HEK293 (cell line): ENCODE data around the gene IL4I1.

Experiments
- EGR2 ChIP-seq: fragments of 450-650 bp; formaldehyde crosslinking; IDR thresholded peaks from 2 replicates; pipeline ENCODE4 v1.5.1; 2016; ENCODE audit warnings: low read depth, missing biosample characterization, missing genetic modification characterization
- GLI4 ChIP-seq: fragments of 450-650 bp; formaldehyde crosslinking; IDR thresholded peaks from 2 replicates; pipeline ENCODE4 v1.5.1; 2016; ENCODE audit warnings: missing biosample characterization, missing genetic modification characterization
- IKZF3 ChIP-seq: fragments of 450-650 bp; IDR thresholded peaks from 2 replicates; pipeline ENCODE4 v1.5.0; 2018; ENCODE audit warnings: missing biosample characterization, mild to moderate bottlenecking, missing genetic modification characterization, moderate library complexity
- KLF7 ChIP-seq: fragments of 450-650 bp; formaldehyde crosslinking; IDR thresholded peaks from 2 replicates; pipeline ENCODE4 v1.5.1; 2016; ENCODE audit warnings: missing biosample characterization, missing genetic modification characterization, borderline replicate concordance
- MEIS1 ChIP-seq: sonication (generic); formaldehyde crosslinking; IDR thresholded peaks from 2 replicates; pipeline ENCODE4 v1.8.1; 2022; ENCODE audit warnings: missing genetic modification reagents, mild to moderate bottlenecking, borderline replicate concordance
- MZF1 ChIP-seq: fragments of 450-650 bp; formaldehyde crosslinking; IDR thresholded peaks from 2 replicates; pipeline ENCODE4 v1.5.1; 2017; ENCODE audit warnings: missing biosample characterization, missing genetic modification characterization, borderline replicate concordance
- SP3 ChIP-seq: fragments of 450-650 bp; formaldehyde crosslinking; IDR thresholded peaks from 2 replicates; pipeline ENCODE4 v1.5.1; 2016; ENCODE audit warnings: missing biosample characterization, missing genetic modification characterization
- ZEB2 ChIP-seq: fragments of 450-650 bp; formaldehyde crosslinking; IDR thresholded peaks from 2 replicates; pipeline ENCODE4 v1.5.1; 2016; ENCODE audit warnings: missing biosample characterization, missing genetic modification characterization
- ZNF157 ChIP-seq: fragments of 450-650 bp; formaldehyde crosslinking; IDR thresholded peaks from 2 replicates; pipeline ENCODE4 v1.5.1; 2016; ENCODE audit warnings: missing biosample characterization, missing genetic modification characterization
- ZNF169 ChIP-seq: fragments of 450-650 bp; formaldehyde crosslinking; IDR thresholded peaks from 2 replicates; pipeline ENCODE4 v1.5.1; 2016; ENCODE audit warnings: missing biosample characterization, missing genetic modification characterization
- ZNF174 ChIP-seq: fragments of 450-650 bp; formaldehyde crosslinking; IDR thresholded peaks from 2 replicates; pipeline ENCODE4 v1.5.0; 2017; ENCODE audit warnings: missing biosample characterization, mild to moderate bottlenecking, missing genetic modification characterization
- ZNF23 ChIP-seq: fragments of 450-650 bp; formaldehyde crosslinking; IDR thresholded peaks from 2 replicates; pipeline ENCODE4 v1.5.1; 2016; ENCODE audit warnings: missing biosample characterization, missing genetic modification characterization, borderline replicate concordance
- ZNF350 ChIP-seq: fragments of 450-650 bp; formaldehyde crosslinking; IDR thresholded peaks from 2 replicates; pipeline ENCODE4 v1.5.0; 2017; ENCODE audit warnings: missing biosample characterization, mild to moderate bottlenecking, missing genetic modification characterization
- ZNF391 ChIP-seq: fragments of 450-650 bp; formaldehyde crosslinking; IDR thresholded peaks from 2 replicates; pipeline ENCODE4 v1.5.1; 2016; ENCODE audit warnings: low read depth, missing biosample characterization, missing genetic modification characterization, borderline replicate concordance
- ZNF48 ChIP-seq: fragments of 450-650 bp; formaldehyde crosslinking; IDR thresholded peaks from 2 replicates; pipeline ENCODE4 v1.5.1; 2016; ENCODE audit warnings: missing biosample characterization, missing genetic modification characterization
- ZNF610 ChIP-seq: fragments of 450-650 bp; formaldehyde crosslinking; IDR thresholded peaks from 2 replicates; pipeline ENCODE4 v1.5.1; 2016; ENCODE audit warnings: missing biosample characterization, missing genetic modification characterization, borderline replicate concordance
- ZNF747 ChIP-seq: fragments of 450-650 bp; formaldehyde crosslinking; IDR thresholded peaks from 2 replicates; pipeline ENCODE4 v1.5.1; 2016; ENCODE audit warnings: missing biosample characterization, missing genetic modification characterization
- ZNF843 ChIP-seq: fragments of 450-650 bp; formaldehyde crosslinking; IDR thresholded peaks from 2 replicates; pipeline ENCODE4 v1.5.1; 2016; ENCODE audit warnings: missing biosample characterization, missing genetic modification characterization
- ZSCAN16 ChIP-seq: fragments of 450-650 bp; formaldehyde crosslinking; IDR thresholded peaks from 2 replicates; pipeline ENCODE4 v1.5.1; 2016; ENCODE audit warnings: missing biosample characterization, missing genetic modification characterization
- TF ChIP-seq, protein P1 (sequence below): fragments of 450-650 bp; formaldehyde crosslinking; IDR thresholded peaks from 2 replicates; pipeline ENCODE4 v1.5.1; 2016; ENCODE audit warnings: missing biosample characterization, missing genetic modification characterization
- TF ChIP-seq, protein P2 (sequence below): fragments of 450-650 bp; formaldehyde crosslinking; IDR thresholded peaks from 2 replicates; pipeline ENCODE4 v1.5.1; 2016; ENCODE audit warnings: missing biosample characterization, missing genetic modification characterization
- TF ChIP-seq, protein P3 (sequence below): fragments of 450-650 bp; IDR thresholded peaks from 2 replicates; pipeline ENCODE4 v1.5.1; 2018; ENCODE audit warnings: missing biosample characterization, mild to moderate bottlenecking, missing genetic modification characterization
- TF ChIP-seq, protein P4 (sequence below): fragments of 450-650 bp; formaldehyde crosslinking; IDR thresholded peaks from 2 replicates; pipeline ENCODE4 v1.5.1; 2016; ENCODE audit warnings: missing biosample characterization, missing genetic modification characterization
- TF ChIP-seq, protein P5 (sequence below): fragments of 450-650 bp; formaldehyde crosslinking; conservative IDR thresholded peaks from 2 replicates; pipeline ENCODE4 v1.5.1; 2016; ENCODE audit warnings: low read depth, missing biosample characterization, missing genetic modification characterization
- TF ChIP-seq, protein P6 (sequence below): fragments of 450-650 bp; formaldehyde crosslinking; IDR thresholded peaks from 2 replicates; pipeline ENCODE4 v1.5.1; 2017; ENCODE audit warnings: missing biosample characterization, missing genetic modification characterization
- TF ChIP-seq, protein P7 (sequence below): fragments of 450-650 bp; formaldehyde crosslinking; IDR thresholded peaks from 2 replicates; pipeline ENCODE4; 2016; ENCODE audit warnings: missing biosample characterization, missing genetic modification characterization

IL4I1 gene

DNA sequence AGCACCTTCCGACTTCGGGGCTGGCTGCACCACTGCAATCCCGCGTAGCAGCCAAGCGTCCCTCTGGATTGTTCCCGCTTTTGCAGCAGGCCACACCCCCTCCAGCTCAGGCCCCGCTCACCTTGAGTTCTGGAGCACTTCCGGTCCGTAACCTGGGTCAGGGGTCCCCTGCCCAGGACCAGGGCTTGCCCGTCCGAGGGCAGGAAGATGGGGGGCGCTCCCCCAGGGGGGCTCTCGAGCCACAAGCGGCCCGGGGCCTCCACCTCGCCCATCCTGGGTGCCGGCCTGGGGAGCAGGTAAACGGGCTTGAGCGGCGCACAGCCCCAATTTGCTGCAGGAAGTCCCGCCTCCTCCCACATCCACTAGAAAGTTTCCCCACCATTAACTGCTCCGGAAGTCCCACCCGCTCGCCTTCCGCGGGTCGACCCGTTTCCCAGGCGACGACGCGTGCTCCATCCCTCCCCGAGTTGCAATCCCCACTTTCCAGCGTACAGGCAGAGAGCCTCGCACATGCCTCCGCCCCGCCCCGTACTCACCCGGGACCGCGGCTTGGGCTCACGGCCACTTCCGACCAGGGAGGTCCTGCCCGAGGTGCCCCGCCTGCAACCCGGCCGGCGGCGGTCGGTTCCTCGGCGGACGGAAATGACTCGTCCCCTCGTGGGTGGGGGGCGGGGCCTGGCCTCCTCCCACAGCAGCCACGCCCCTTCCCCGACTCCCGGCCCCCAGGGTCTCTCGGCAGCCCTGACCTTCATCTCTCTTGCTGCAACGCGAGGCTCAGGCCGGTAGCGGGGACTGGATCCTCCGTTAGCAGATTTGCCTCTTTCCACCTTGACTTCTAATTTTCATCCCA is 29.5 kb downstream of the IL4I1 start, which contains the start of gene PNKP (continued):
- TF ChIP-seq, protein P1, sequence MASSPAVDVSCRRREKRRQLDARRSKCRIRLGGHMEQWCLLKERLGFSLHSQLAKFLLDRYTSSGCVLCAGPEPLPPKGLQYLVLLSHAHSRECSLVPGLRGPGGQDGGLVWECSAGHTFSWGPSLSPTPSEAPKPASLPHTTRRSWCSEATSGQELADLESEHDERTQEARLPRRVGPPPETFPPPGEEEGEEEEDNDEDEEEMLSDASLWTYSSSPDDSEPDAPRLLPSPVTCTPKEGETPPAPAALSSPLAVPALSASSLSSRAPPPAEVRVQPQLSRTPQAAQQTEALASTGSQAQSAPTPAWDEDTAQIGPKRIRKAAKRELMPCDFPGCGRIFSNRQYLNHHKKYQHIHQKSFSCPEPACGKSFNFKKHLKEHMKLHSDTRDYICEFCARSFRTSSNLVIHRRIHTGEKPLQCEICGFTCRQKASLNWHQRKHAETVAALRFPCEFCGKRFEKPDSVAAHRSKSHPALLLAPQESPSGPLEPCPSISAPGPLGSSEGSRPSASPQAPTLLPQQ (tag by site-specific recombination), result peak; percentile 59
- TF ChIP-seq ZNF48 (tag by site-specific recombination) (no peak), ZNF23 (tag by site-specific recombination) (no peak), ZNF169 (tag by site-specific recombination) (0 out of 2 replicates have a peak, but pooled peaks have one; percentile 6), ZSCAN16 (tag by site-specific recombination) (no peak), ZNF391 (0 out of 2 replicates have a peak, but pooled peaks have one; percentile 64), IKZF3 (tag by site-specific recombination) (peak; percentile 86), ZNF157 (no peak), ZNF747 (tag by site-specific recombination) (no peak), EGR2 (tag by site-specific recombination) (peak; percentile 88), ZNF174 (tag by site-specific recombination) (no peak), ZNF610 (peak; percentile 60), MZF1 (peak; percentile 73; the same call in 1 of the 2 replicates), MEIS1 (CRISPR knock-in tag) (no peak), GLI4 (tag by site-specific recombination) (no peak), ZEB2 (tag by site-specific recombination) (peak; percentile 87), KLF7 (tag by site-specific recombination) (peak; percentile 63; the same call in 1 of the 2 replicates), SP3 (tag by site-specific recombination) (peak; percentile 98), ZNF350 (tag by site-specific recombination) (no peak), ZNF843 (tag by site-specific recombination) (peak; percentile 44)
- TF ChIP-seq, protein P2, sequence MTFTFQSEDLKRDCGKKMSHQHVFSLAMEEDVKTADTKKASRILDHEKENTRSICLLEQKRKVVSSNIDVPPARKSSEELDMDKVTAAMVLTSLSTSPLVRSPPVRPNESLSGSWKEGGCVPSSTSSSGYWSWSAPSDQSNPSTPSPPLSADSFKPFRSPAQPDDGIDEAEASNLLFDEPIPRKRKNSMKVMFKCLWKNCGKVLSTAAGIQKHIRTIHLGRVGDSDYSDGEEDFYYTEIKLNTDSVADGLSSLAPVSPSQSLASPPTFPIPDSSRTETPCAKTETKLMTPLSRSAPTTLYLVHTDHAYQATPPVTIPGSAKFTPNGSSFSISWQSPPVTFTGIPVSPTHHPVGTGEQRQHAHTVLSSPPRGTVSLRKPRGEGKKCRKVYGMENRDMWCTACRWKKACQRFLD, result peak; percentile 78
- TF ChIP-seq, protein P3, sequence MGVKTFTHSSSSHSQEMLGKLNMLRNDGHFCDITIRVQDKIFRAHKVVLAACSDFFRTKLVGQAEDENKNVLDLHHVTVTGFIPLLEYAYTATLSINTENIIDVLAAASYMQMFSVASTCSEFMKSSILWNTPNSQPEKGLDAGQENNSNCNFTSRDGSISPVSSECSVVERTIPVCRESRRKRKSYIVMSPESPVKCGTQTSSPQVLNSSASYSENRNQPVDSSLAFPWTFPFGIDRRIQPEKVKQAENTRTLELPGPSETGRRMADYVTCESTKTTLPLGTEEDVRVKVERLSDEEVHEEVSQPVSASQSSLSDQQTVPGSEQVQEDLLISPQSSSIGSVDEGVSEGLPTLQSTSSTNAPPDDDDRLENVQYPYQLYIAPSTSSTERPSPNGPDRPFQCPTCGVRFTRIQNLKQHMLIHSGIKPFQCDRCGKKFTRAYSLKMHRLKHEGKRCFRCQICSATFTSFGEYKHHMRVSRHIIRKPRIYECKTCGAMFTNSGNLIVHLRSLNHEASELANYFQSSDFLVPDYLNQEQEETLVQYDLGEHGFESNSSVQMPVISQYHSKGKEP (tag by site-specific recombination), result peak; percentile 65; the same call in 1 of the 2 replicates
- TF ChIP-seq, protein P4, sequence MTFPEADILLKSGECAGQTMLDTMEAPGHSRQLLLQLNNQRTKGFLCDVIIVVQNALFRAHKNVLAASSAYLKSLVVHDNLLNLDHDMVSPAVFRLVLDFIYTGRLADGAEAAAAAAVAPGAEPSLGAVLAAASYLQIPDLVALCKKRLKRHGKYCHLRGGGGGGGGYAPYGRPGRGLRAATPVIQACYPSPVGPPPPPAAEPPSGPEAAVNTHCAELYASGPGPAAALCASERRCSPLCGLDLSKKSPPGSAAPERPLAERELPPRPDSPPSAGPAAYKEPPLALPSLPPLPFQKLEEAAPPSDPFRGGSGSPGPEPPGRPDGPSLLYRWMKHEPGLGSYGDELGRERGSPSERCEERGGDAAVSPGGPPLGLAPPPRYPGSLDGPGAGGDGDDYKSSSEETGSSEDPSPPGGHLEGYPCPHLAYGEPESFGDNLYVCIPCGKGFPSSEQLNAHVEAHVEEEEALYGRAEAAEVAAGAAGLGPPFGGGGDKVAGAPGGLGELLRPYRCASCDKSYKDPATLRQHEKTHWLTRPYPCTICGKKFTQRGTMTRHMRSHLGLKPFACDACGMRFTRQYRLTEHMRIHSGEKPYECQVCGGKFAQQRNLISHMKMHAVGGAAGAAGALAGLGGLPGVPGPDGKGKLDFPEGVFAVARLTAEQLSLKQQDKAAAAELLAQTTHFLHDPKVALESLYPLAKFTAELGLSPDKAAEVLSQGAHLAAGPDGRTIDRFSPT (tag by site-specific recombination), result peak; percentile 47; the same call in 1 of the 2 replicates
- TF ChIP-seq, protein P5, sequence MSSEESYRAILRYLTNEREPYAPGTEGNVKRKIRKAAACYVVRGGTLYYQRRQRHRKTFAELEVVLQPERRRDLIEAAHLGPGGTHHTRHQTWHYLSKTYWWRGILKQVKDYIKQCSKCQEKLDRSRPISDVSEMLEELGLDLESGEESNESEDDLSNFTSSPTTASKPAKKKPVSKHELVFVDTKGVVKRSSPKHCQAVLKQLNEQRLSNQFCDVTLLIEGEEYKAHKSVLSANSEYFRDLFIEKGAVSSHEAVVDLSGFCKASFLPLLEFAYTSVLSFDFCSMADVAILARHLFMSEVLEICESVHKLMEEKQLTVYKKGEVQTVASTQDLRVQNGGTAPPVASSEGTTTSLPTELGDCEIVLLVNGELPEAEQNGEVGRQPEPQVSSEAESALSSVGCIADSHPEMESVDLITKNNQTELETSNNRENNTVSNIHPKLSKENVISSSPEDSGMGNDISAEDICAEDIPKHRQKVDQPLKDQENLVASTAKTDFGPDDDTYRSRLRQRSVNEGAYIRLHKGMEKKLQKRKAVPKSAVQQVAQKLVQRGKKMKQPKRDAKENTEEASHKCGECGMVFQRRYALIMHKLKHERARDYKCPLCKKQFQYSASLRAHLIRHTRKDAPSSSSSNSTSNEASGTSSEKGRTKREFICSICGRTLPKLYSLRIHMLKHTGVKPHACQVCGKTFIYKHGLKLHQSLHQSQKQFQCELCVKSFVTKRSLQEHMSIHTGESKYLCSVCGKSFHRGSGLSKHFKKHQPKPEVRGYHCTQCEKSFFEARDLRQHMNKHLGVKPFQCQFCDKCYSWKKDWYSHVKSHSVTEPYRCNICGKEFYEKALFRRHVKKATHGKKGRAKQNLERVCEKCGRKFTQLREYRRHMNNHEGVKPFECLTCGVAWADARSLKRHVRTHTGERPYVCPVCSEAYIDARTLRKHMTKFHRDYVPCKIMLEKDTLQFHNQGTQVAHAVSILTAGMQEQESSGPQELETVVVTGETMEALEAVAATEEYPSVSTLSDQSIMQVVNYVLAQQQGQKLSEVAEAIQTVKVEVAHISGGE, result peak; percentile 98
- TF ChIP-seq, protein P6, sequence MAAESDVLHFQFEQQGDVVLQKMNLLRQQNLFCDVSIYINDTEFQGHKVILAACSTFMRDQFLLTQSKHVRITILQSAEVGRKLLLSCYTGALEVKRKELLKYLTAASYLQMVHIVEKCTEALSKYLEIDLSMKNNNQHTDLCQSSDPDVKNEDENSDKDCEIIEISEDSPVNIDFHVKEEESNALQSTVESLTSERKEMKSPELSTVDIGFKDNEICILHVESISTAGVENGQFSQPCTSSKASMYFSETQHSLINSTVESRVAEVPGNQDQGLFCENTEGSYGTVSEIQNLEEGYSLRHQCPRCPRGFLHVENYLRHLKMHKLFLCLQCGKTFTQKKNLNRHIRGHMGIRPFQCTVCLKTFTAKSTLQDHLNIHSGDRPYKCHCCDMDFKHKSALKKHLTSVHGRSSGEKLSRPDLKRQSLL (tag by site-specific recombination), result peak; percentile 97
- TF ChIP-seq, protein P7, sequence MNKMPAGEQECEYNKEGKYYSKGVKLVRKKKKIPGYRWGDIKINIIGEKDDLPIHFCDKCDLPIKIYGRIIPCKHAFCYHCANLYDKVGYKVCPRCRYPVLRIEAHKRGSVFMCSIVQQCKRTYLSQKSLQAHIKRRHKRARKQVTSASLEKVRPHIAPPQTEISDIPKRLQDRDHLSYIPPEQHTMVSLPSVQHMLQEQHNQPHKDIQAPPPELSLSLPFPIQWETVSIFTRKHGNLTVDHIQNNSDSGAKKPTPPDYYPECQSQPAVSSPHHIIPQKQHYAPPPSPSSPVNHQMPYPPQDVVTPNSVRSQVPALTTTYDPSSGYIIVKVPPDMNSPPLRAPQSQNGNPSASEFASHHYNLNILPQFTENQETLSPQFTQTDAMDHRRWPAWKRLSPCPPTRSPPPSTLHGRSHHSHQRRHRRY (tag by site-specific recombination), result no peak
